Spleen (tissue), 7 donors: ENCODE measurements around the gene MINAR1.

Experiments used
- CTCF ChIP-seq, 11 experiments: fragments of 200-600 bp in 7 of 11; fragments of 450-650 bp in 4 of 11; sonication (generic) in 4 of 11; IDR thresholded peaks in 8 of 11; conservative IDR thresholded peaks in 3 of 11; 1 replicate in 7 of 11; 2 replicates in 4 of 11; pipeline versions ENCODE4 v1.4.0 to v1.8.0; 2016 to 2021; ENCODE audit warnings: antibody characterized with exemption in 11 of 11, inconsistent platforms in 4 of 11, mild to moderate bottlenecking in 1 of 11
- POLR2A ChIP-seq, 3 donors: fragments of 450-650 bp; IDR thresholded peaks; one replicate each; pipeline ENCODE4 v1.5.1; 2017; ENCODE audit warnings: antibody characterized with exemption in 3 of 3, mild to moderate bottlenecking in 1 of 3
- POLR2AphosphoS5 ChIP-seq, 3 donors: sonication (generic); formaldehyde crosslinking; IDR thresholded peaks; one replicate each; pipeline ENCODE4 v1.5.1; 2017; ENCODE audit warnings: antibody characterized with exemption in 3 of 3
- donor health status: DM: no; HTN: no; CAD: no; lungs with moderate emphysema.
- donor health status: DM: no; HTN: no; CAD: no.
- donor health status: DM: no; HTN: no; CAD: no.

DNA sequence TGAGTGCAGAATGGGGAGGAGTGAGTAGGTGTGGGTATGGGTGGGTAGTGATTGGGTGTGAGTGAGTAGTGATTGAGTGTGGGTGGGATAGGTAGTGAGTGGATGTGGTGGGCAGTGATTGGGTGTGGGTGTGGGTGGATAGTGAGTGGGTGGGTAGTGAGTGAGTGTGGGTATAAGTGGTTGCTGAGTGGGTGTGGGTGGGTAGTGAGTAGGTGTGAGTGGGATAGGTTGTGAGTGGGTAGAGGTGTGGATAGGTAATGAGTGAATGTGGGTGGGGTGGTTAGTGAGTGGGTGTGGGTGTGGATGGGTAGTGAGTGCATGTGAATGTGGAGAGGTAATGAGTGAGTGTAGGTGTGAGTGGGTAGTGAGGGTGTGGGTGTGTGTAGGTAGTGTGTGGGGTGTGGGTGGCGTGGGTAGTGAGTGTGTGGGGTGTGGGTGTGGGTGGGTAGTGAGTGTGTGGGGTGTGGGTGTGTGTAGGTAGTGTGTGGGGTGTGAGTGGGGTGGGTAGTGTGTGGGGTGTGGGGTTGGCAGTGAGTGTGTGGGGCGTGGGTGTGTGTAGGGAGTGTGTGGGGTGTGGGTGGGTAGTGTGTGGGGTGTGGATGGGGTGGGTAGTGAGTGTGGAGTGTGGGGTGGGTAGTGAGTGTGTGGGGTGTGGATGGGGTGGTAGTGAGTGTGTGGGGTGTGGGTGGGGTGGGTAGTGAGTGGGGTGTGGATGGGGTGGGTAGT, 5.3 kb downstream of the MINAR1 start:
- TF ChIP-seq CTCF (IDR thresholded peaks at IDR 0.05 in 8 of 11, conservative IDR thresholded peaks at IDR 0.05 in 3 of 11) (no peak), POLR2AphosphoS5 (IDR thresholded peaks at IDR 0.05) (no peak), POLR2A (IDR thresholded peaks at IDR 0.05) (no peak)
